ENCODE results near the gene SASH3.

SASH3 gene

DNA sequence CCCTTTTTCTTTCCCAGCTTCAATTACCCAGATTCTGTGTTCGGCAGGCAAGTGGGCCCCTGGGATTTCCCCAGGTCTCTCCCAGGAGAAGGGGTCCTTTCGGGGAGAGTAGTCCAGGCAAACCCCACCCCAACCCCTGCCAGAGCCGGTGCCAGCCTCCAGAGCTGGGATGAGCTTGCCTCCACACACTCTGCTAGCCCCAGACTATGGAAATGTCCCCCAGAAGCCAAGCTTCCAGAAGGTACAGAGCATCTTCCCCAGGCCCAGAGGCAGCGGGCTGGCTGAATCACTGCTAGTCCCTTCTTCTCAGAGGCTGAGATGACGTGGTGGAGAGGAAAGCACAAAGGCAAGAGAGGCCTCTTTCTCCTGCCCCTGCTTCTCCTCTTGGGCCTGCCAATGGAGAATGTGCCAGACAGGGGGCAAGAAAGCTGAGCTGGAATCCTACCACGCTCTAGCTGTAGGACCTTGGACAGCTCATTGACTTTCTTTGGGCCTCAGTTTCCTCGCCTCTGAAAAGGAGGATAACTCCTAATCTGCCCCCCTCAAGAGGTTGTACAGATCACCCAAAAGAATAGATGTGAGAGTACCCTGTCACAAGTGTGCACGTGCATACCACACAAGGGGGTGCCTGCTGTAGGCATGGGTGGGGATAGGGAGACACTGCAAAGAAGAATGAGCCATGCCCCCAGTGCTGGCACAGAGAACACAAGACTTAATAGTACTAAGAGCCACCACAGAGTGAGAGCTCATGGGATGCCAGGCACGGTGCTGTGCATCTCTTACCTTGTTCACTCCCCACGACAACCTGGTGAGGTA is 2.1 kb downstream of the SASH3 start:
- TF ChIP-seq, protein P1, sequence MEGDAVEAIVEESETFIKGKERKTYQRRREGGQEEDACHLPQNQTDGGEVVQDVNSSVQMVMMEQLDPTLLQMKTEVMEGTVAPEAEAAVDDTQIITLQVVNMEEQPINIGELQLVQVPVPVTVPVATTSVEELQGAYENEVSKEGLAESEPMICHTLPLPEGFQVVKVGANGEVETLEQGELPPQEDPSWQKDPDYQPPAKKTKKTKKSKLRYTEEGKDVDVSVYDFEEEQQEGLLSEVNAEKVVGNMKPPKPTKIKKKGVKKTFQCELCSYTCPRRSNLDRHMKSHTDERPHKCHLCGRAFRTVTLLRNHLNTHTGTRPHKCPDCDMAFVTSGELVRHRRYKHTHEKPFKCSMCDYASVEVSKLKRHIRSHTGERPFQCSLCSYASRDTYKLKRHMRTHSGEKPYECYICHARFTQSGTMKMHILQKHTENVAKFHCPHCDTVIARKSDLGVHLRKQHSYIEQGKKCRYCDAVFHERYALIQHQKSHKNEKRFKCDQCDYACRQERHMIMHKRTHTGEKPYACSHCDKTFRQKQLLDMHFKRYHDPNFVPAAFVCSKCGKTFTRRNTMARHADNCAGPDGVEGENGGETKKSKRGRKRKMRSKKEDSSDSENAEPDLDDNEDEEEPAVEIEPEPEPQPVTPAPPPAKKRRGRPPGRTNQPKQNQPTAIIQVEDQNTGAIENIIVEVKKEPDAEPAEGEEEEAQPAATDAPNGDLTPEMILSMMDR (conservative IDR thresholded peaks at IDR 0.05; ENCODE audit: low read depth), result no peak
- no peak overlapping the region for H3K27ac ChIP-seq
- POLR2A ChIA-PET (ENCODE audit: low non-redundant PET), result no interaction called here
- DNase-seq (ENCODE audit: low spot score), result no peak
- CTCF ChIA-PET, result interaction anchor here (0.6 kb wide), 1 partner anchor 64 kb away, joined by 10 read pairs; no protein-coding TSS in a partner anchor

DNA sequence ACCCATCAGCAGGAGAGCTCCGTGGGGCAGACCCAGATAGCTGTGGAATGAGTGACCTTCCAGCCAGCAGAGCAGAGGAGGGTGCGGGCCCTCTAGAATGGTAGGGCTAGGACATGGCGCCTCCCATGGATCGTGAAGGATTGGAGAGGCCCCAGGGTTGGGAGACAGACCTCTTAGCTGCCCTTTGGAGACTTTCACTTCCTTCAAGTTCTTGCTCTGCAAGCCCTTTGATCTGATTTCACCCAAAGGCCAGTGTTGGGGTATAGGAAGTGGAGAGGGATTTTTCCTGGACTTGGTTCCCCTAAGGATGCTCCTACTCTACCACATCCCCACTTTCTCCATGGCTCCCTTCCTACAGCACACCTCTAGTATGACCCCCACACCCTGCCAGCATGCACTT is 3.0 kb downstream of the SASH3 start:
- no peak for DNase-seq (ENCODE audit: low spot score)
- TF ChIP-seq, protein P1 (conservative IDR thresholded peaks at IDR 0.05; ENCODE audit: low read depth), result no peak
- no peak overlapping the region for H3K27ac ChIP-seq
- ChIA-PET CTCF (no interaction called here), POLR2A (ENCODE audit: low non-redundant PET) (no interaction called here)

DNA sequence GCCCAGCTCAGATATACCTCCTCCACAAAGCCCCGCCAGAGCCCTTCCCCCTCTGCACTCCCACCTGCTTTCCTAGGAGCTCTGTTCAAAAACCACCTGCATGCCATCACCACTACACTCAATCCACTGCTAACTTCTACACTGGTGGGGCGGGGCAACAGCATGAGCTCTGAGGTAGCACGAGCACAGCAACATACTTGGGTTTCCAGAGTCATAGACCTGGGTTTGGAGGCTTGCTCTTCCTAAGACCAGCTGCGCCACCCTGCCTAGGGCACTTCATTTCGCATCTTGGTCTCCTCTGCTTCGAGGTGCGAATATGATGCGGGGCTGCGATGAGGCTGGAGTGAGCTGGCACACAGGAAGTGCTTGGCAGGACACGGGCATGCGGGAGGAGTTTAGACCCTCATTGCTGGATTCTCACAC is 3.6 kb downstream of the SASH3 start:
- no peak for DNase-seq (ENCODE audit: low spot score)
- TF ChIP-seq, protein P1 (conservative IDR thresholded peaks at IDR 0.05; ENCODE audit: low read depth), result no peak
- ChIA-PET POLR2A (ENCODE audit: low non-redundant PET) (no interaction called here), CTCF (no interaction called here)
- no peak overlapping the region for H3K27ac ChIP-seq

DNA sequence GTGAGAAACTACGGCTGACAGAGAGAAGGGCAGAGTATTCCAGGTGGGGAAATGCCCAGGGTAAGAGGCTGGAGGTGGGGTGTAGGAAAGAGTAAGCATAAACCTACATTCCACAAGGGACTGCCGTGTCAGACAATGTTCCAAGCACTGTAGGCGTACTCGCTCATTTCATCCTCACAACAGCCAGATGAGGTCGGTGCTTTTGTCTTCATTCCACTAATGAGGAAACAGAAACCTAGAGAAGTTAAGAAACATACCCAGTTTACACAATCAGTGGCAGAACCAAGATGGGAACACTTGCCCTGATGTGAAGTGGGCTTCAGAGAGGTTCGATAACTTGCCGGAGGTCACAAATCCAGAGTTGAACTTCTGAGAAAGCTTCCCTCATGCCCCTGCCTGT is 4.6 kb downstream of the SASH3 start:
- H3K27ac ChIP-seq, result no peak overlapping the region
- POLR2A ChIA-PET (ENCODE audit: low non-redundant PET), result no interaction called here
- DNase-seq (ENCODE audit: low spot score), result no peak
- CTCF ChIA-PET, result no interaction called here
- TF ChIP-seq, protein P1 (conservative IDR thresholded peaks at IDR 0.05; ENCODE audit: low read depth), result no peak

DNA sequence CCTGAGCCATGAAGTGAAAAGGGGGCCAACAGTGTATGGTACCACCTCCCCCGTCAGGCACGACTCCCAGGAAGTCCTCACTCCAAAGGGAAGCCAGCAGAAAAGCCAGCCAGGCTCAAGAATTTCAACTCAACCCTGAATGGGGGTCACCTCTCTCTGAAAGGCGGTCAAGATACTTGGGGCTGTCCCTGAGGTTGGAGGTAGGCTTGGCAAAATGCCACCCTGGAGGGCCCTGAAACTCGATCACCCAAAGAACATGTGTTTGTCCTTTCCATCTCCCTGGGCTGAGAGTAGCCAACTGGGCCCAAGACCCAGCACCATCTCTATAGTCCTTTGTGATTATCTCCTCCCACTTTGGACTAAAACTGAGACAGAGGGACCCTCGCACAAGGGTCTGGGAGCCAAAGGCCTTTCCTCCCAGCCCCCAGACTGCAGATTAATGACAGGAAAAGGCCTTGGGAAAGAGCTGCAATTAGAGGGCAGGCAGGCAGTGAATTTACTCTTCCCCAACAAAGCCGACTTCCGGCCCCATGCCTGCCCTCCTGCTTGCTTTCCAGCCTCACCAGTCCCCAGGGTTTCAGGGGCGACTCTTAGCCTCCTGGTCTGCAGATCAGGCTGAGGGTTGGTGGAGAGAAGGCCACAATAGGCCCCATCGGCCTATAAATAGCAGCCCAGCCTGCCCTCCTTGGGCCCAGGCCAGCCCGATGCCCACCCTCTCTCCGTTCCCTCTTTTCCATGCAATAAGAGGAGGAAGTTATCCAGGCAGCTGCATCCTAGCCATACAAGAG is 5.6 kb downstream of the SASH3 start:
- TF ChIP-seq, protein P1 (conservative IDR thresholded peaks at IDR 0.05; ENCODE audit: low read depth), result no peak
- no peak overlapping the region for H3K27ac ChIP-seq
- ChIA-PET POLR2A (ENCODE audit: low non-redundant PET) (interaction anchor here (0.5 kb wide), 1 partner anchor 17 kb away, joined by 3 read pairs; no protein-coding TSS in a partner anchor), CTCF (interaction anchor here (0.7 kb wide), 1 partner anchor 172 kb away, joined by 3 read pairs; no protein-coding TSS in a partner anchor)
- no peak for DNase-seq (ENCODE audit: low spot score)

DNA sequence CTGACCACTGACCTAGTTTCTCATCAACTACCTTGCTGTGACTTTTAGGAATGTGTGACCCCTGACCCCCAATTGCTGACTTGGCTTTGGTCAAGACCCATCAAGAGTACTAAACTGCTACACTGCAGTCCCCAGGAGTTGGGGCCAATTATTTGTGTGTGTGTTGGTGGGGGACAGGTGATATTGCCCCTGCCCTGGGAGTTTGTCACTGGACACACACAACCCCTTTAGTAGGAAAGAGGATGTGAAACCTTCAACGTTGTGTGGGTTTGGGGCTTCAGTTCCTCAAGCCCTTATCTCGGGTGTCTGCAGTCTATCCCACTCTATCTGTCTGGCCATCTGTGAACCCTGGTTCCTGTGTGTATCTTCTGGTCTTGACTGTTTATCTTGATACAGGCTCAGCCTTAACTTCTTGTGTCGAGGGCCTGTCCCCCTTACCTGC is 6.5 kb downstream of the SASH3 start:
- CTCF ChIA-PET, result no interaction called here
- DNase-seq (ENCODE audit: low spot score), result no peak
- POLR2A ChIA-PET (ENCODE audit: low non-redundant PET), result no interaction called here
- no peak overlapping the region for H3K27ac ChIP-seq
- TF ChIP-seq, protein P1 (conservative IDR thresholded peaks at IDR 0.05; ENCODE audit: low read depth), result no peak
